ENCODE results near the gene SUSD6. TPM values are rescaled to one million over a fixed set of nuclear protein-coding genes. Genes with fewer than 3 reads are reported as not detected.
"Not testable (repeated sequence)": the region's sequence is repeated elsewhere in the genome, so short reads cannot be mapped to it uniquely, and the experiment has no call there.

The SUSD6 gene
- total RNA-seq, 2 donors from 2014 or later, result 24.6 to 25.1 TPM

- 86% methylated on average over 6 of the region's 6 CpGs for WGBS, 2 donors
- intact Hi-C loops (cut with DNase I), result no loop called here
Observed at GRCh38 chr14:69594846-69595245, 16.6 kb upstream of the SUSD6 start.

GRCh38 chr14:69595336-69595735 lies 16.1 kb upstream of the SUSD6 start:
- intact Hi-C loops (cut with DNase I), result no loop called here
- no peaks in the 10 kb centered on the region for H3K27me3 ChIP-seq
- H3K4me3 ChIP-seq, result no peak overlapping the region
- no peaks in the 10 kb centered on the region for H3K36me3 ChIP-seq (replicated peaks in 1 of 2; ENCODE audit: insufficient read depth in 1 of 2, low read depth in 2 of 2)
- DNase-seq, result no peak
- WGBS, 2 donors, result 80 to 87% methylated on average over 5 of the region's 5 CpGs
- TF ChIP-seq CTCF (IDR thresholded peaks at IDR 0.05) (no peak), POLR2A (IDR thresholded peaks at IDR 0.05) (no peak)
- H3K4me1 ChIP-seq, result no peaks in the 10 kb centered on the region
- no peaks in the 10 kb centered on the region for H3K9me3 ChIP-seq
- ATAC-seq, result no peak
- no peak overlapping the region for H3K27ac ChIP-seq

More at GRCh38 chr14:69594846-69595245, 16.6 kb upstream of the SUSD6 start:
- Histone ChIP-seq H3K4me1 (no peaks in the 10 kb centered on the region), H3K4me3 (no peak overlapping the region), H3K27ac (no peak overlapping the region), H3K9me3 (no peaks in the 10 kb centered on the region), H3K36me3 (replicated peaks in 1 of 2; ENCODE audit: insufficient read depth in 1 of 2, low read depth in 2 of 2) (no peaks in the 10 kb centered on the region), H3K27me3 (no peaks in the 10 kb centered on the region)
- no peak for TF ChIP-seq POLR2A (IDR thresholded peaks at IDR 0.05)
- TF ChIP-seq CTCF (IDR thresholded peaks at IDR 0.05), result no peak
- no peak for DNase-seq
- ATAC-seq, result no peak

- 88 to 94% methylated on average over 5 of the region's 5 CpGs for WGBS, 2 donors
- intact Hi-C loops (cut with DNase I); ATAC-seq: not testable (repeated sequence)
Observed at GRCh38 chr14:69599431-69599830, 12.0 kb upstream of the SUSD6 start.

GRCh38 chr14:69600304-69600891 lies 11.0 kb upstream of the SUSD6 start:
- H3K27ac ChIP-seq, result no peak overlapping the region
- no peak for ATAC-seq
- TF ChIP-seq CTCF (IDR thresholded peaks at IDR 0.05), result no peak
- TF ChIP-seq POLR2A (IDR thresholded peaks at IDR 0.05), result no peak
- H3K4me1 ChIP-seq, result no peaks in the 10 kb centered on the region
- no peaks in the 10 kb centered on the region for H3K27me3 ChIP-seq
- no peak for DNase-seq
- intact Hi-C loops (cut with DNase I), result loop anchor here (5.0 kb wide), 1 partner anchor 127 kb away; no protein-coding TSS in a partner anchor
- WGBS, 2 donors, result 58 to 74% methylated on average over 3 of the region's 3 CpGs
- no peaks in the 10 kb centered on the region for H3K36me3 ChIP-seq (replicated peaks in 1 of 2; ENCODE audit: insufficient read depth in 1 of 2, low read depth in 2 of 2)
- no peaks in the 10 kb centered on the region for H3K9me3 ChIP-seq
- H3K4me3 ChIP-seq, result no peak overlapping the region

More at GRCh38 chr14:69599431-69599830, 12.0 kb upstream of the SUSD6 start:
- H3K27ac ChIP-seq; H3K27me3 ChIP-seq; H3K36me3 ChIP-seq (replicated peaks in 1 of 2; ENCODE audit: insufficient read depth in 1 of 2, low read depth in 2 of 2); DNase-seq; H3K4me1 ChIP-seq; H3K9me3 ChIP-seq; H3K4me3 ChIP-seq: not testable (repeated sequence)

- intact Hi-C loops (cut with DNase I), result no loop called here
- no peak overlapping the region for H3K27ac ChIP-seq
- no peaks in the 10 kb centered on the region for H3K27me3 ChIP-seq
- no peaks in the 10 kb centered on the region for H3K36me3 ChIP-seq (replicated peaks in 1 of 2; ENCODE audit: insufficient read depth in 1 of 2, low read depth in 2 of 2)
- ATAC-seq (no peak), DNase-seq (no peak)
- no peaks in the 10 kb centered on the region for H3K9me3 ChIP-seq
- TF ChIP-seq POLR2A (IDR thresholded peaks at IDR 0.05), result no peak
- TF ChIP-seq CTCF (IDR thresholded peaks at IDR 0.05), result no peak
- H3K4me3 ChIP-seq, result no peak overlapping the region
- peaks cover 20% of the 10 kb centered on the region for H3K4me1 ChIP-seq
Observed at GRCh38 chr14:69605738-69606137, 5.7 kb upstream of the SUSD6 start.
